ENCODE measurements around the gene TSSK2. TPM values are rescaled to one million over a fixed set of nuclear protein-coding genes. Genes with fewer than 3 reads are reported as not detected.

The TSSK2 gene
- total and polyA plus RNA-seq, 2 donors (not counting 3 experiments of a cell fraction or from before 2014, with no cell fraction given) = not detected

DNA sequence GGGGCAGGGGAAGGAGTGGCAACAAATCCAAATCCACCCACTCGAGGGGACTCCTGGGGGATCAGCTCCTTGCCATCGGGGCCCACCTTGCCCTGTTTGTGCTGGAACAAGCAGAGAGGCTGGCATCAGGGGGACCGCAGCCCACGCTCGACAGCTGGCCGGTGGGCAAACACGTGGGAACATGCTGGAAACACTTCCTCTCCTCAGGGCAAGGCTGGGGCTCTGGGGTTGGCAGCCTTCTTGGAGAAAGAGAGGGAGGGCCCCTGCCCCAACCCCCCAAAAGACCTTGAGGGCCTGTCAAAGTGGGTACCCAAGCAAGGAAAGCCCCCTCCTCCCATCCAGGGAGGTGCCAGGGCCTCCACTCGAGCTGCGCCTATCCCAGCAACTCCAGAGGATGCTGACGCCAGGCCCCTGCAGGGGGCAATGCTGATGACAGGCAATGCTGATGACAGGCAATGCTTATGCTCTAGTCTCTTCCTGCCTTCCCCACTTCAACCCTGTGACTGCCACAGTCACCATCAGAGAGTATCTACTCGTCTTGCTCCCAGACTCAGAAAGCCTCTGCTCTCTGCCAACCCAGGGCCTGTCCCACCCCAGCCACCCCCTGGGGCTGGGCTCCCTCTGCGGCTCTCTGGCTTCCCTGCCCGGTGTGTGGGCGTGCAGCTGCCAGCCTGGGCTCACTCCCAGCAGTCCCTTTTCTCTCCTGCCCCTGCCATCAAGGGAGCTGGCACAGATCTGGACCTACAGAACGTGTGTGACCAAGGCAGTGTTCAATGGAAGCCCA is 7.3 kb downstream of the TSSK2 start:
- no peak for TF ChIP-seq POLR2AphosphoS5 (IDR thresholded peaks at IDR 0.05; ENCODE audit: insufficient read depth, low read depth, low read length)
- TF ChIP-seq, protein P1, sequence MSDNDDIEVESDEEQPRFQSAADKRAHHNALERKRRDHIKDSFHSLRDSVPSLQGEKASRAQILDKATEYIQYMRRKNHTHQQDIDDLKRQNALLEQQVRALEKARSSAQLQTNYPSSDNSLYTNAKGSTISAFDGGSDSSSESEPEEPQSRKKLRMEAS (IDR thresholded peaks at IDR 0.05; ENCODE audit: insufficient read depth, insufficient read length) = no peak
- TF ChIP-seq FOS (IDR thresholded peaks at IDR 0.05; ENCODE audit: borderline replicate concordance, insufficient read depth, low read length) = no peak
- TF ChIP-seq MYC (IDR thresholded peaks at IDR 0.05; ENCODE audit: low read depth, low read length) = no peak
- no peak for TF ChIP-seq GATA2 (IDR thresholded peaks at IDR 0.05; ENCODE audit: insufficient read depth, insufficient read length, low read depth, low read length)
- no peak for TF ChIP-seq POLR2A (IDR thresholded peaks at IDR 0.05; ENCODE audit: low read depth, low read length)
- no peak for TF ChIP-seq JUN (IDR thresholded peaks at IDR 0.05; ENCODE audit: borderline replicate concordance, insufficient read depth, insufficient read length, low read depth)
- TF ChIP-seq, protein P2, sequence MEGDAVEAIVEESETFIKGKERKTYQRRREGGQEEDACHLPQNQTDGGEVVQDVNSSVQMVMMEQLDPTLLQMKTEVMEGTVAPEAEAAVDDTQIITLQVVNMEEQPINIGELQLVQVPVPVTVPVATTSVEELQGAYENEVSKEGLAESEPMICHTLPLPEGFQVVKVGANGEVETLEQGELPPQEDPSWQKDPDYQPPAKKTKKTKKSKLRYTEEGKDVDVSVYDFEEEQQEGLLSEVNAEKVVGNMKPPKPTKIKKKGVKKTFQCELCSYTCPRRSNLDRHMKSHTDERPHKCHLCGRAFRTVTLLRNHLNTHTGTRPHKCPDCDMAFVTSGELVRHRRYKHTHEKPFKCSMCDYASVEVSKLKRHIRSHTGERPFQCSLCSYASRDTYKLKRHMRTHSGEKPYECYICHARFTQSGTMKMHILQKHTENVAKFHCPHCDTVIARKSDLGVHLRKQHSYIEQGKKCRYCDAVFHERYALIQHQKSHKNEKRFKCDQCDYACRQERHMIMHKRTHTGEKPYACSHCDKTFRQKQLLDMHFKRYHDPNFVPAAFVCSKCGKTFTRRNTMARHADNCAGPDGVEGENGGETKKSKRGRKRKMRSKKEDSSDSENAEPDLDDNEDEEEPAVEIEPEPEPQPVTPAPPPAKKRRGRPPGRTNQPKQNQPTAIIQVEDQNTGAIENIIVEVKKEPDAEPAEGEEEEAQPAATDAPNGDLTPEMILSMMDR (IDR thresholded peaks at IDR 0.05; ENCODE audit: extremely low read depth in 1 of 2, insufficient read depth in 1 of 2, low read depth in 1 of 2, low read length in 2 of 2) = no peak
- TF ChIP-seq EZH2 (IDR thresholded peaks at IDR 0.05; ENCODE audit: borderline replicate concordance, low read depth, low read length, severe bottlenecking) = no peak
- Histone ChIP-seq H3K36me3 (ENCODE audit: control insufficient read depth in 2 of 2, extremely low read depth in 1 of 2, insufficient read depth in 2 of 2, low read length in 2 of 2) (peaks cover 16 to 67% of the 10 kb centered on the region in 2 experiments), H3K4me3 (replicated peaks in 1 of 3; ENCODE audit: insufficient read depth in 1 of 3, low read depth in 1 of 3, low read length in 3 of 3) (no peak overlapping the region), H3K27ac (ENCODE audit: insufficient read depth, low read depth, low read length) (no peak overlapping the region), H3K79me2 (ENCODE audit: control insufficient read depth, insufficient read depth, low read length) (peaks cover 3% of the 10 kb centered on the region), H3K9me3 (replicated peaks; ENCODE audit: control insufficient read depth, insufficient read depth, low read length) (no peaks in the 10 kb centered on the region), H4K20me1 (replicated peaks; ENCODE audit: control insufficient read depth, extremely low read depth, insufficient read depth, low read length) (no peaks in the 10 kb centered on the region), H3K9me1 (replicated peaks; ENCODE audit: control insufficient read depth, extremely low read depth, insufficient read depth, low read length) (no peaks in the 10 kb centered on the region), H2AFZ (ENCODE audit: low read depth, low read length) (no peak overlapping the region), H3K27me3 (ENCODE audit: control insufficient read depth in 2 of 2, insufficient read depth in 2 of 2, low read length in 2 of 2) (no peaks in the 10 kb centered on the region), H3K4me2 (ENCODE audit: insufficient read depth, low read length) (no peak overlapping the region), H3K4me1 (ENCODE audit: control insufficient read depth, extremely low read depth, insufficient read depth, low read length) (peaks cover 2% of the 10 kb centered on the region), H3K9ac (replicated peaks; ENCODE audit: extremely low read depth, insufficient read depth, low read length) (no peak overlapping the region)
- dilution Hi-C loops (cut with MboI; ENCODE audit: extremely low pct_ligation_motif_present, low sequenced_read_pairs) = no loop called here
- FAIRE-seq (no peak), DNase-seq (ENCODE audit: low read depth, low spot score) (no peak)
- ChIA-PET CTCF (interaction anchor here (1.1 kb wide), 1 partner anchor 23 kb away, joined by 4 read pairs; no protein-coding TSS in a partner anchor), POLR2A (no interaction called here)
- intact Hi-C loops (cut with micrococcal nuclease) = no loop called here
- no TSS peak for BruUV-seq (replicated peaks)
